Activated CD4-positive, CD25-positive, alpha-beta regulatory T cell treated with anti-CD3 and anti-CD28 coated beads, Interleukin-2, amount 50 U/mL, for 24 hours (primary cell): ENCODE data around the gene PCDHGB1.
A peak's percentile ranks its signal among the peaks of the same experiment; 100 is the strongest.
"Not testable (repeated sequence)": the region's sequence is repeated elsewhere in the genome, so short reads cannot be mapped to it uniquely, and the experiment has no call there.

Experiments
- ATAC-seq, 2 donors: fragments of 150-1000 bp; cut with Tn5 transposase; one replicate each; pipeline ENCODE4 v1.10.0; 2021; ENCODE audit warnings: mild to moderate bottlenecking in 1 of 2, moderate library complexity in 1 of 2

Gene PCDHGB1

GRCh38 chr5:141346017-141346416 lies 3.9 kb upstream of the PCDHGB1 start:
- not testable (repeated sequence) for ATAC-seq

- no peak for ATAC-seq
Measured at GRCh38 chr5:141351591-141351990, 1.7 kb downstream of the PCDHGB1 start.

GRCh38 chr5:141354900-141355469 lies 5.1 kb downstream of the PCDHGB1 start, which contains the start of gene PCDHGA4:
PCDHGA4 (plus strand) TSS chr5:141355021; CDS start chr5:141355108, 87 bp downstream.
- ATAC-seq, result no peak

- ATAC-seq, result no peak
Measured at GRCh38 chr5:141355641-141356040, 5.7 kb downstream of the PCDHGB1 start.

- no peak for ATAC-seq
Measured at GRCh38 chr5:141356133-141356532, 6.2 kb downstream of the PCDHGB1 start.

- no peak for ATAC-seq
Measured at GRCh38 chr5:141356950-141357349, 7.1 kb downstream of the PCDHGB1 start.

- ATAC-seq, result no peak
Measured at GRCh38 chr5:141359790-141360426, 10.0 kb downstream of the PCDHGB1 start, which contains the start of gene PCDHGB2. PCDHGB2 (plus strand) TSS chr5:141359994; CDS start chr5:141360136, 142 bp downstream.

GRCh38 chr5:141360685-141361084 lies 10.8 kb downstream of the PCDHGB1 start:
- ATAC-seq, result no peak

GRCh38 chr5:141362719-141363118 lies 12.8 kb downstream of the PCDHGB1 start:
- ATAC-seq, result no peak

- ATAC-seq, result no peak
Measured at GRCh38 chr5:141363952-141364660, 14.2 kb downstream of the PCDHGB1 start, which contains the start of gene PCDHGA5. PCDHGA5 (plus strand) TSS chr5:141364162; CDS start chr5:141364331, 169 bp downstream.

GRCh38 chr5:141366016-141366896 lies 16.4 kb downstream of the PCDHGB1 start:
- no peak for ATAC-seq

- peak; percentile 60 to 68 for ATAC-seq
Measured at GRCh38 chr5:141369994-141370848, 20.3 kb downstream of the PCDHGB1 start, which contains the start of gene PCDHGB3. PCDHGB3 (plus strand) TSS chr5:141370242; CDS start chr5:141370395, 153 bp downstream.

- ATAC-seq, result no peak
Measured at GRCh38 chr5:141371572-141372475, 21.9 kb downstream of the PCDHGB1 start.

GRCh38 chr5:141373673-141374317 lies 23.9 kb downstream of the PCDHGB1 start, which contains the start of gene PCDHGA6:
PCDHGA6 (plus strand) TSS chr5:141373891; CDS start chr5:141374084, 193 bp downstream.
- no peak for ATAC-seq

- no peak for ATAC-seq
Measured at GRCh38 chr5:141374627-141375026, 24.7 kb downstream of the PCDHGB1 start.

- ATAC-seq, result not testable (repeated sequence)
Measured at GRCh38 chr5:141375444-141376155, 25.7 kb downstream of the PCDHGB1 start.

GRCh38 chr5:141382469-141383294 lies 32.8 kb downstream of the PCDHGB1 start, which contains the start of gene PCDHGA7:
PCDHGA7 (plus strand) TSS chr5:141382742; CDS start chr5:141382900, 158 bp downstream.
- ATAC-seq, result no peak

- ATAC-seq, result no peak
Measured at GRCh38 chr5:141383345-141383744, 33.4 kb downstream of the PCDHGB1 start.
